ENCODE measurements around the gene C6.

Gene C6

DNA sequence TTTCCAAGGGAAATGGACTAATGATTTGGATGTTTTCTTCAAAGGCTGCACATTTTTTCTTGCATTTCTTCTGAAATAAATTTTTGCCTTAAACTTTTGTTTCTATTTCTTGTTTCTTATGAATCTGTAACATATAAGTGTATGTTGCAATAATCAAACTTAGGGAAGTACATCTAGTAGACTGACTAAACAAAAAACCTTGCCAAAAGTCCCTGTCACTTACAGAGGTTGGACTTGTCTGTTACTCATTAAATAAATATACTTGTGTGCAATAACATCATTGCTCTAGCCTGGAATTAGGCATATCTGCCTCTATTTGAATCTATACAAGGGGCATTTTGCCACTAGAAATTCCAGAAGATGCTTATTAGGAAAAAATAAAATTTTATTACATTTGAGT lies 56.6 kb downstream of the C6 start:
- H3K9me3 ChIP-seq (ENCODE audit: insufficient read depth, low read depth, low read length): no peaks in the 10 kb centered on the region
- H3K23ac ChIP-seq (ENCODE audit: low read length): no peak overlapping the region
- no peaks in the 10 kb centered on the region for H3K79me1 ChIP-seq (ENCODE audit: low read length)
- no peak overlapping the region for H3K14ac ChIP-seq (ENCODE audit: low read length)
- H2AFZ ChIP-seq (ENCODE audit: insufficient read depth, low read length, poor library complexity): no peak overlapping the region
- H4K8ac ChIP-seq (ENCODE audit: low read depth, low read length): no peak overlapping the region
- DNase-seq: no peak
- no peak overlapping the region for H3K4ac ChIP-seq (ENCODE audit: low read depth, low read length)
- H3K79me2 ChIP-seq (ENCODE audit: control insufficient read depth, insufficient read depth, low read length, poor library complexity): no peaks in the 10 kb centered on the region
- no peak overlapping the region for H2BK120ac ChIP-seq (ENCODE audit: insufficient read depth, low read length, poor library complexity)
- no peak overlapping the region for H4K12ac ChIP-seq (ENCODE audit: low read depth, low read length)
- H4K91ac ChIP-seq (ENCODE audit: low read depth, low read length): no peak overlapping the region
- no peak overlapping the region for H3K9ac ChIP-seq (ENCODE audit: low read length)
- H3K27ac ChIP-seq (ENCODE audit: low read depth, low read length): no peak overlapping the region
- no peak overlapping the region for H3K4me2 ChIP-seq (ENCODE audit: low read length)
- H3K4me3 ChIP-seq (ENCODE audit: low read depth, low read length): no peak overlapping the region
- no peaks in the 10 kb centered on the region for H3K36me3 ChIP-seq (ENCODE audit: control insufficient read depth in 1 of 2, insufficient read depth in 2 of 2, low read length in 2 of 2)
- H3K27me3 ChIP-seq (ENCODE audit: insufficient read depth, low read length): no peaks in the 10 kb centered on the region
- no peak overlapping the region for H2BK12ac ChIP-seq (ENCODE audit: low read length)
- no peak overlapping the region for H2AK5ac ChIP-seq (ENCODE audit: low read length)
- no peaks in the 10 kb centered on the region for H3K4me1 ChIP-seq (ENCODE audit: control insufficient read depth in 1 of 2, insufficient read depth in 2 of 2, low read length in 2 of 2)
- no peak overlapping the region for H2BK5ac ChIP-seq (ENCODE audit: low read depth, low read length, poor library complexity)
- no peak overlapping the region for H3K18ac ChIP-seq (ENCODE audit: low read length)

DNA sequence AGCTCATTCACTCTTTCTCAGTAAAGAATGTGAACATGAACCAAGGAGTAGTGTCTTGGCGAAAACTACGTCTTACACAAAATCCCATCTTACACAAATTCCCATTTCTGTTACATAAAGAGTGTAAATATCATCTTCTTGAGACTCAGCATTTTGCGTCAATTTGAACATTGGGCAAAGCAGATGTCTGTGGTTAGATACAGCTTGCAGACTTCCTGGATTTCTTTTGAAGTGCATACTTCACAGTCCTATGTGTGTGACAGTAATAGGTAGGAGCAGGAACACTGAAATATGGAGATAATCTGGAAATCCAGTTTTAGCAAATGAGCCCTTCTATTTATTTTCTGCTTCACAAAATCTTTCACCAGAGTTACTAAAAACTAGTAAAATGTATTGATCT lies 58.8 kb downstream of the C6 start:
- peak; percentile 2 to 54 for DNase-seq
- Histone ChIP-seq H2BK12ac (ENCODE audit: low read length) (no peak overlapping the region), H3K27ac (ENCODE audit: low read depth, low read length) (no peak overlapping the region), H3K23ac (ENCODE audit: low read length) (no peak overlapping the region), H2AK5ac (ENCODE audit: low read length) (no peak overlapping the region), H2BK120ac (ENCODE audit: insufficient read depth, low read length, poor library complexity) (no peak overlapping the region), H4K8ac (ENCODE audit: low read depth, low read length) (no peak overlapping the region), H3K9ac (ENCODE audit: low read length) (no peak overlapping the region), H4K12ac (ENCODE audit: low read depth, low read length) (no peak overlapping the region), H2BK5ac (ENCODE audit: low read depth, low read length, poor library complexity) (no peak overlapping the region), H3K14ac (ENCODE audit: low read length) (no peak overlapping the region), H3K9me3 (ENCODE audit: insufficient read depth, low read depth, low read length) (no peaks in the 10 kb centered on the region), H3K4me1 (ENCODE audit: control insufficient read depth in 1 of 2, insufficient read depth in 2 of 2, low read length in 2 of 2) (no peaks in the 10 kb centered on the region), H3K36me3 (ENCODE audit: control insufficient read depth in 1 of 2, insufficient read depth in 2 of 2, low read length in 2 of 2) (no peaks in the 10 kb centered on the region), H3K4ac (ENCODE audit: low read depth, low read length) (no peak overlapping the region), H4K91ac (ENCODE audit: low read depth, low read length) (no peak overlapping the region), H3K79me2 (ENCODE audit: control insufficient read depth, insufficient read depth, low read length, poor library complexity) (no peaks in the 10 kb centered on the region), H3K4me3 (ENCODE audit: low read depth, low read length) (no peak overlapping the region), H3K79me1 (ENCODE audit: low read length) (no peaks in the 10 kb centered on the region), H3K27me3 (ENCODE audit: insufficient read depth, low read length) (no peaks in the 10 kb centered on the region), H3K18ac (ENCODE audit: low read length) (no peak overlapping the region), H2AFZ (ENCODE audit: insufficient read depth, low read length, poor library complexity) (no peak overlapping the region), H3K4me2 (ENCODE audit: low read length) (no peak overlapping the region)
- WGBS (ENCODE audit: extremely low coverage, insufficient coverage, insufficient read length): no CpG with 5 or more reads among the region's 3 CpGs

DNA sequence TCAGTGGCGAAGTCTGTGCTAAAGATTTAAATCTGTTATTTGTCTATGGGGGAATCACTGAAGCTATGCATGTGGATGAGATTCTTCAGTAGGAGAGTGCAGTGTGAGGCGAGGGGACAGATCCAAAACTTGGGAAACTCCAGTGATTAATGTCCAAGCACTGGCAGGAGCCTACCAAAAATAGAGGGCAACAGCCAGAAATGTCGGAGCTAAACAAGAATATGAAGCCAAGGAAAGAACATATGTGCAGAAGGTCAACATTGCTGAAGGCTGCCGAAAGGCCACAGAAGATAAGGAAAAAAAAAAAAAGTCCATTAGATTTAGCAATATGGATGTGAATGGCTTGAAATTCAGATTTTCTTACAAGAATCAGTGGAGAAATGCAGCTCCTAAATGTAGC lies 61.8 kb downstream of the C6 start:
- Histone ChIP-seq H3K4ac (ENCODE audit: low read depth, low read length) (no peak overlapping the region), H3K4me1 (ENCODE audit: control insufficient read depth in 1 of 2, insufficient read depth in 2 of 2, low read length in 2 of 2) (no peaks in the 10 kb centered on the region), H2BK5ac (ENCODE audit: low read depth, low read length, poor library complexity) (no peak overlapping the region), H4K12ac (ENCODE audit: low read depth, low read length) (no peak overlapping the region), H3K4me3 (ENCODE audit: low read depth, low read length) (no peak overlapping the region), H3K14ac (ENCODE audit: low read length) (no peak overlapping the region), H3K36me3 (ENCODE audit: control insufficient read depth in 1 of 2, insufficient read depth in 2 of 2, low read length in 2 of 2) (no peaks in the 10 kb centered on the region), H3K27me3 (ENCODE audit: insufficient read depth, low read length) (no peaks in the 10 kb centered on the region), H2AK5ac (ENCODE audit: low read length) (no peak overlapping the region), H3K9ac (ENCODE audit: low read length) (no peak overlapping the region), H3K23ac (ENCODE audit: low read length) (no peak overlapping the region), H2BK12ac (ENCODE audit: low read length) (no peak overlapping the region), H3K9me3 (ENCODE audit: insufficient read depth, low read depth, low read length) (no peaks in the 10 kb centered on the region), H3K79me2 (ENCODE audit: control insufficient read depth, insufficient read depth, low read length, poor library complexity) (no peaks in the 10 kb centered on the region), H3K18ac (ENCODE audit: low read length) (no peak overlapping the region), H2AFZ (ENCODE audit: insufficient read depth, low read length, poor library complexity) (no peak overlapping the region), H4K8ac (ENCODE audit: low read depth, low read length) (no peak overlapping the region), H3K27ac (ENCODE audit: low read depth, low read length) (no peak overlapping the region), H2BK120ac (ENCODE audit: insufficient read depth, low read length, poor library complexity) (no peak overlapping the region), H3K4me2 (ENCODE audit: low read length) (no peak overlapping the region), H3K79me1 (ENCODE audit: low read length) (no peaks in the 10 kb centered on the region), H4K91ac (ENCODE audit: low read depth, low read length) (no peak overlapping the region)
- no CpG with 5 or more reads among the region's 4 CpGs for WGBS (ENCODE audit: extremely low coverage, insufficient coverage, insufficient read length)
- DNase-seq: no peak

DNA sequence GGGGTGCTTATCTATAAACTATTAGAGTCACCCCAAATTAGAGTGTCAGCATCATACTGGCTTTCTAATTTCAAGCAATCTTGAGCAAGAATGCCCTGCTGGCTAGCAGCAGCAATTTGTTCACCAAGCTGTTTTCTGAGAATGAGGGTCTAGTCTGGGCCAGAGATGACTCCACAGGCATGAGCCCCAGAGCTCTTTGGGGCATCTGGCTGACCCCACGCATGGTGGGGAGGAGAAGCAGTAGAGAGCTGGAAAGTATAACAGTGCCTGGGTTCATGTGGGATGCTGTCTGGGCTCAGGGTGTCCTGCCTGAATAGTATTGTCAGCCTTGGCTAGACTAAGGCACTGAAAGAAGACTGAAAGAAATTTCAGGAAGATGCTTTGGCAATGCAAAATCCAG lies 64.9 kb downstream of the C6 start:
- no peaks in the 10 kb centered on the region for H3K9me3 ChIP-seq (ENCODE audit: insufficient read depth, low read depth, low read length)
- no peak overlapping the region for H2BK12ac ChIP-seq (ENCODE audit: low read length)
- DNase-seq: no peak
- H2AK5ac ChIP-seq (ENCODE audit: low read length): no peak overlapping the region
- H3K14ac ChIP-seq (ENCODE audit: low read length): no peak overlapping the region
- H4K8ac ChIP-seq (ENCODE audit: low read depth, low read length): no peak overlapping the region
- H4K91ac ChIP-seq (ENCODE audit: low read depth, low read length): no peak overlapping the region
- no peak overlapping the region for H3K4ac ChIP-seq (ENCODE audit: low read depth, low read length)
- H3K4me1 ChIP-seq (ENCODE audit: control insufficient read depth in 1 of 2, insufficient read depth in 2 of 2, low read length in 2 of 2): no peaks in the 10 kb centered on the region
- no peak overlapping the region for H3K18ac ChIP-seq (ENCODE audit: low read length)
- no peak overlapping the region for H3K4me3 ChIP-seq (ENCODE audit: low read depth, low read length)
- no peaks in the 10 kb centered on the region for H3K79me2 ChIP-seq (ENCODE audit: control insufficient read depth, insufficient read depth, low read length, poor library complexity)
- H3K23ac ChIP-seq (ENCODE audit: low read length): peak overlapping the region; percentile 40
- H3K36me3 ChIP-seq (ENCODE audit: control insufficient read depth in 1 of 2, insufficient read depth in 2 of 2, low read length in 2 of 2): no peaks in the 10 kb centered on the region
- H3K79me1 ChIP-seq (ENCODE audit: low read length): no peaks in the 10 kb centered on the region
- no peak overlapping the region for H3K27ac ChIP-seq (ENCODE audit: low read depth, low read length)
- H3K4me2 ChIP-seq (ENCODE audit: low read length): no peak overlapping the region
- no peak overlapping the region for H4K12ac ChIP-seq (ENCODE audit: low read depth, low read length)
- H3K27me3 ChIP-seq (ENCODE audit: insufficient read depth, low read length): no peaks in the 10 kb centered on the region
- no CpG with 5 or more reads among the region's 1 CpG for WGBS (ENCODE audit: extremely low coverage, insufficient coverage, insufficient read length)
- no peak overlapping the region for H3K9ac ChIP-seq (ENCODE audit: low read length)
- H2AFZ ChIP-seq (ENCODE audit: insufficient read depth, low read length, poor library complexity): no peak overlapping the region
- no peak overlapping the region for H2BK120ac ChIP-seq (ENCODE audit: insufficient read depth, low read length, poor library complexity)
- H2BK5ac ChIP-seq (ENCODE audit: low read depth, low read length, poor library complexity): no peak overlapping the region

DNA sequence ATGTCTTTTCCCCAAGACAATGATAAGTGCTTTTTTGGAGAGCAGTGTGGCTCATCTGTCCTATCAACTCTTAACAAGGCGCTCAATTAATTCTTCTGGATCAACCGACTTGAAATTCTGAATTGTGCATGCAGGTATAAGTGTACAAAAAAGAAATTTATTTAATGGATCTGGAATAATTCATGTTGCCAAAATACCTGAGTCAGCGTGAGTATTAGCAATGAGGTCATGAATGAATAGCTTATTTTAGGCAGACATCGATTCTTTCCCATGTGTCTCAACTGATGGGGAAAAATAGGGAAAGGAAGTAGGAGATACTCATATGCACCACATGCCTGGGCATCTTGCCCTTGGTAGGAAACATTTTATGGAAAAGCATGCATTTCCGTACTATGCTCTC lies 68.0 kb downstream of the C6 start:
- Histone ChIP-seq H2BK12ac (ENCODE audit: low read length) (no peak overlapping the region), H2AK5ac (ENCODE audit: low read length) (no peak overlapping the region), H4K8ac (ENCODE audit: low read depth, low read length) (no peak overlapping the region), H3K4ac (ENCODE audit: low read depth, low read length) (no peak overlapping the region), H3K9ac (ENCODE audit: low read length) (no peak overlapping the region), H3K9me3 (ENCODE audit: insufficient read depth, low read depth, low read length) (no peaks in the 10 kb centered on the region), H2BK120ac (ENCODE audit: insufficient read depth, low read length, poor library complexity) (no peak overlapping the region), H2BK5ac (ENCODE audit: low read depth, low read length, poor library complexity) (no peak overlapping the region), H3K4me3 (ENCODE audit: low read depth, low read length) (no peak overlapping the region), H3K27me3 (ENCODE audit: insufficient read depth, low read length) (no peaks in the 10 kb centered on the region), H3K36me3 (ENCODE audit: control insufficient read depth in 1 of 2, insufficient read depth in 2 of 2, low read length in 2 of 2) (no peaks in the 10 kb centered on the region), H3K79me2 (ENCODE audit: control insufficient read depth, insufficient read depth, low read length, poor library complexity) (no peaks in the 10 kb centered on the region), H3K23ac (ENCODE audit: low read length) (no peak overlapping the region), H4K12ac (ENCODE audit: low read depth, low read length) (no peak overlapping the region), H3K27ac (ENCODE audit: low read depth, low read length) (no peak overlapping the region), H4K91ac (ENCODE audit: low read depth, low read length) (no peak overlapping the region), H3K4me1 (ENCODE audit: control insufficient read depth in 1 of 2, insufficient read depth in 2 of 2, low read length in 2 of 2) (no peaks in the 10 kb centered on the region), H2AFZ (ENCODE audit: insufficient read depth, low read length, poor library complexity) (no peak overlapping the region), H3K14ac (ENCODE audit: low read length) (no peak overlapping the region), H3K18ac (ENCODE audit: low read length) (no peak overlapping the region), H3K79me1 (ENCODE audit: low read length) (no peaks in the 10 kb centered on the region), H3K4me2 (ENCODE audit: low read length) (no peak overlapping the region)
- DNase-seq: no peak
- no CpG with 5 or more reads among the region's 5 CpGs for WGBS (ENCODE audit: extremely low coverage, insufficient coverage, insufficient read length)

Measured in trophoblast cell (in vitro differentiated cells and primary cell).